NCI-H187 (cell line): ENCODE data around the gene ITGB4.

Experiments
- DNase-seq, 2 experiments: peaks; one replicate each; lab custom pipeline; 2025; lab: John Stamatoyannopoulos, UW

Gene ITGB4

DNA sequence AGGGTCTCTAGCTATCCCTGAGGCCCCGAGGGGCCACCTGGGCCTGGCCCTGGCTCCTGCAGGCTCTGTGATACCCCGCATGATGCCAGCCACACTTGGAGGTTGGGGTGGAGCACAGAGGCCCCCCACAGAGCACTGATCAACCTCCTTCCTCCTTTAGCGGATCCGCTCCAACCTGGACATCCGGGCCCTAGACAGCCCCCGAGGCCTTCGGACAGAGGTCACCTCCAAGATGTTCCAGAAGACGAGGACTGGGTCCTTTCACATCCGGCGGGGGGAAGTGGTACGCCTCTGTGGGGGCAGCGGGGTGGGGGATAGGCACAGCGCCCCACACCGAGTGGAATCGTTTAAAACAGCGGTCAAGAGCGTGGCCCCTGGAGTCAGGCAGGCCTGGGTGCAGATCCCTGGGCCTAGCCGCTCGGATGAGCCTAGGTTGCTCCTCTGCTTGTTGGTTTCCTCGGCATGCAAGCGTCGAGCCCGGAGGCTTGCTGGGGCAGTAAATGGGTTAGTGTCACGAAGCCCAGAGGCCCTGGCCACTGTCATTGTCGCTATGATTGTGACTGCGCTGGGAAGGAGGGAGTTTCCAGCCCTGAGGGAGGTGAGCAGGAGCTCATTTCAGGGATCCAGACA is 9.9 kb downstream of the ITGB4 start:
- DNase-seq = no peak

DNA sequence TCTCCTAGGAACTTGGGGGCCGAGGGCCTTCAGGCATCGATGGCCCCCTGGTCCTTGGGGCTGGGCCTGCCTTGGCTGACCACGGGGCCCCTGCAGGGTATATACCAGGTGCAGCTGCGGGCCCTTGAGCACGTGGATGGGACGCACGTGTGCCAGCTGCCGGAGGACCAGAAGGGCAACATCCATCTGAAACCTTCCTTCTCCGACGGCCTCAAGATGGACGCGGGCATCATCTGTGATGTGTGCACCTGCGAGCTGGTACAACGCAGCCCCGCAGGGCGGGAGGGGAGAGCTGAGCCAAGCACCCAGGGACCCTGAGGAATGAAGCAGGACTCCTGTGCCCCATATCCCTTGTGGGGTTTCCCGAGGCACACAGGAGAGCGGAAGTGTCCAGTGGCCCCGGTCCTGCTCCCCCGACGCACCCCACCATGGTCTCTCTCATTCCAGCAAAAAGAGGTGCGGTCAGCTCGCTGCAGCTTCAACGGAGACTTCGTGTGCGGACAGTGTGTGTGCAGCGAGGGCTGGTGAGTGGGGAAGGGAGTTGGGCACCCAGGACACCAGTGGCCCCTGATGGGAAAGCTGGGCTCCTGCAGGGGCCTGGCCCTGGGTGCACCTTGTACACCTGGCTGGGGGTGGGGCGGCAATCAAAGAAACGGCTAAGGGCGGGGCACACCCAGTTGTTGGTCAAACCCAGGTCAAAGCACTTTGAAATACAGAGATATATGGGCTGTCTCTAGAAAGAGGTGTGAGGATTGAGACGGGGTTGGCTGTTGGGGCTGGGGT is 10.6 kb downstream of the ITGB4 start:
- DNase-seq = no peak

DNA sequence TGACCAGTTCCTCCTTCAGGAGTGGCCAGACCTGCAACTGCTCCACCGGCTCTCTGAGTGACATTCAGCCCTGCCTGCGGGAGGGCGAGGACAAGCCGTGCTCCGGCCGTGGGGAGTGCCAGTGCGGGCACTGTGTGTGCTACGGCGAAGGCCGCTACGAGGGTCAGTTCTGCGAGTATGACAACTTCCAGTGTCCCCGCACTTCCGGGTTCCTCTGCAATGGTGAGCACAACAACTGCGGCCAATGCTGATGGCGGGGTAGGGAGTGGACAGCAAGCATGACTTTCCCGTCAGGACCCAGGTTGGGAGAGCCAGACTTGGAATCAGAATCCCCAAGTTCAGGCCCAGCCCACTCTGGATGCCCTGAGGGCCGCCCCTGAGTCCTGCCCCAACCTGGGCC is 12.2 kb downstream of the ITGB4 start:
- DNase-seq = no peak

DNA sequence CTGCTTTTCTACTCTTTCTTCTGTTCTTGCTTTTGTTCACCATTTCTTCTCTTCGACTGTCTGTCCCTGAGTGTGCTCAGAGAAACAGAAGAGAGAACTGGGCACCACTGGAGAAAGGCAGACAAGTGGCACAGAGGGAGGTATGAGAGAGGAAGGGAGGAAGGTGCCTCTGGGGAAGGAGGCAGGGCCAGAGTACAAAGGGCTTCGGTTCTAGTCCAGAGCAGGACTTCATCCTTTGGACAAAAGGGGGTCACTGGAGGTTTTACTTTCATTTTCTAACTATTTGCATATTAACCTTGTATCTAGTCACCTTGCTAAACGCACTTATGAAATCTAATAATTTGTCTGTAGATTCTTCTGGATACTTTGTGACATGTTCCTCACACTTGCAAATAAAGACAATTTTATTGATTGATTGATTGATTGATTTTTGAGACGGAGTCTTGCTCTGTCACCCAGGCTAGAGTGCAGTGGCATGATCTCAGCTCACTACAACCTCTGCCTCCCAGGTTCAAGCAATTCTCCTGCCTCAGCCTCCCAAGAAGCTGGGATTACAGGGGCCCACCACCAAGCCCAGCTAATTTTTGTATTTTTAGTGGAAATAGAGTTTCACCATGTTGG is 13.5 kb downstream of the ITGB4 start:
- DNase-seq = no peak

DNA sequence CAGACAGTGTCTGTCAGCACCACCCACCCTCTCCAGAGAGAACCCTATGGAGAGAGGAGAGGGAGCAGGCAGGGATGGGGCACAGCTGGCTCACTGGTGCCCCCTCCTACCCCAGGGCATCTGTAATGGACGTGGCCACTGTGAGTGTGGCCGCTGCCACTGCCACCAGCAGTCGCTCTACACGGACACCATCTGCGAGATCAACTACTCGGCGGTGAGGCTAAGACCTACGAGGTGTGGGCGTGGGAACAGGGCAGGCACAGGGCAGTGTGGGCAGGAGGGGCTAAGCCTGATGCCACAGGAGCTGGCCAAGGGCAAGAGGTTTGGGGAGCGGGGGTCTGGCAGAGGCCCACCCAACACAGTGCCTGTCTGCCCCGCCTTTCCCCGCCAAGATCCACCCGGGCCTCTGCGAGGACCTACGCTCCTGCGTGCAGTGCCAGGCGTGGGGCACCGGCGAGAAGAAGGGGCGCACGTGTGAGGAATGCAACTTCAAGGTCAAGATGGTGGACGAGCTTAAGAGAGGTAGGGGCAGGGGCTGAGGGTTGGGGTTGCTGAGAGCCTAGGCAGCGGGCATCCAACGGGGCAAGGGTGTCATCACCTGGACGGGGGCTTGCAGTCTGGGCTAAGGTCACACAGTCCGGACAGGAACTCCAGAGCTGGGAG is 15.0 kb downstream of the ITGB4 start:
- no peak for DNase-seq

DNA sequence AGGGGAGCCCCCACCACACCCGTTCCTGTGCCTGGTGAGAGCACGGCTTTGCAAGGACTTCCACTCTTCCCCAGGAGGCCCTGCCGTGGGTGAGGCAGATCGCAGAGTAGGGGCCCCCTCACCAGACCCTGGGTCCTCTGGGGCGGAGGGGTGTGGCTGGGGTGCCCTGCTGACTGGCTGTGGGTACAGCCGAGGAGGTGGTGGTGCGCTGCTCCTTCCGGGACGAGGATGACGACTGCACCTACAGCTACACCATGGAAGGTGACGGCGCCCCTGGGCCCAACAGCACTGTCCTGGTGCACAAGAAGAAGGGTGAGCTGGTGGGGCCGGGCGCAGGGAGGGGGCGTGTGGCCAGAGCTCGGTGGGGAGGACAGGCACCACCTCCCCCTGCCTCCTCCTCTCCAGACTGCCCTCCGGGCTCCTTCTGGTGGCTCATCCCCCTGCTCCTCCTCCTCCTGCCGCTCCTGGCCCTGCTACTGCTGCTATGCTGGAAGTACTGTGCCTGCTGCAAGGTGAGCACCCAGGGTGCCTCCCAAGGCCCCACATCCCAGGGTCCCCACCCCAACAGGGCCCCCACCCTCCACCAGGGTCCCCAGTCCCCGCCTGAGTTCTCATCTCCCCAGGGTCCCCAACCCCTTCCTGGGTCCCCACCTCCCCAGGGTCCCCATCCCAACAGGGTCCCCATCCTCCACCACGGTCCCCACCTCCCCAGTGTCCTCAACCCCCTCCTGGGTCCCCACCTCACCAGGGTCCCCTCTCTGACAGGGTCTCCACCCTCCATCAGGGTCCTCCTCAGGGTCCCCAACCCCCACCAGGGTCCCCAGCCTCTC is 16.1 kb downstream of the ITGB4 start:
- DNase-seq = no peak

DNA sequence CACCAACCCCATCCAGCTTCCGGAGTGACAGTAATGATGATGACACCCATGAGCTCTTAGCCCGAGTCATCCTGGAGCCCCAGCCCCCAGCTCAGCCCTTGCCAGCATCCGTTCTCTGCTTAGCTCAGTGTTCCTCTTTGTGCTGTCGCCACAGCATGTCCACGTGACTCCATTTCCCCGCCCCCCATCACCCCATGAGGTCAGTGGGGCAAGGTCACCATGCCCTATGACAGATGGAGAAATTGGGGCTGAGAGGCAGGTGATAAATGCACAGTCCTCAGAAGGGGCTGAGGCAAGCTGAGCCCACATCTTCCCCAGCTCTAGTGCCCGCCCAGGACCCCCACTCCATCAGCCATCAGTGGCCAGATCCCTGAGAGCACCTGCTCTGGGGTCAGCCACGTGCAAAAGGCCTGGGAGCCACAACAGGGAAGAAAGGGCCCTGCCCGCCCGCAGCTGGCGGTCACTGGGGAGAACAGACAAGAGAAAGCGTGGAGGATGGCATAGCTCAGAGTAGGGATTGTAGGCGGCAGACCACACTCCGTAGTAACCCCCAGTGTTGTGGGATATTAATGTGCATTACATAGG is 17.1 kb downstream of the ITGB4 start:
- no peak for DNase-seq

DNA sequence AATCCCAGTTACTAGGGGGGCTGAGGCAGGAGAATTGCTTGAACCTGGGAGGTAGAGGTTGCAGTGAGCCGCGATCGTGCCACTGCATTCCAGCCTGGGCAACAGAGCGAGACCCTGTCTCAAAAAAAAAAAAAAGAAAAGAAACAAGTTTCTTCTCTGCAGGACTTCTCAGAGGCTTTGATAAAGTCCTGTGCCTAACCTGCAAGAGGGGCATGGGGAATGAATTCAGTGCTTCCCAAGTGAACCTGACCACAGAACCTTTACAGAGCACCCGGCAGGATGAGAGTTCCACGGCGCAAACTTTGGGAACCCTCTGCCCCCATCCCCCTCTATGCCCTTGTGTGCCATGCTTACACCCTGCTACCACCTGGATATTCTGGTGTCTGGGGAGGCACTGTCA is 17.9 kb downstream of the ITGB4 start:
- no peak for DNase-seq

DNA sequence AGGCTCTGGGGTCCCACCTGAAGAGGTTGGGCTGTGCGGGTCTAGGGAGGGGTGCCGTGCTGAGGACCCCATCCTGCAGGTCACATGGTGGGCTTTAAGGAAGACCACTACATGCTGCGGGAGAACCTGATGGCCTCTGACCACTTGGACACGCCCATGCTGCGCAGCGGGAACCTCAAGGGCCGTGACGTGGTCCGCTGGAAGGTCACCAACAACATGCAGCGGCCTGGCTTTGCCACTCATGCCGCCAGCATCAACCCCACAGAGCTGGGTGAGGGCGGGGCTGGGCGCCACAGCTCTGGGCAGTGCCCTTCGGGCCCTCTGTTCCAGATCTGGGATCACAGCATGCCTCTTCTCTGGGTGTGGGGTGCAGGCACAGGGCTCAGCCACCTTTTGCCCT is 18.5 kb downstream of the ITGB4 start:
- DNase-seq = no peak

DNA sequence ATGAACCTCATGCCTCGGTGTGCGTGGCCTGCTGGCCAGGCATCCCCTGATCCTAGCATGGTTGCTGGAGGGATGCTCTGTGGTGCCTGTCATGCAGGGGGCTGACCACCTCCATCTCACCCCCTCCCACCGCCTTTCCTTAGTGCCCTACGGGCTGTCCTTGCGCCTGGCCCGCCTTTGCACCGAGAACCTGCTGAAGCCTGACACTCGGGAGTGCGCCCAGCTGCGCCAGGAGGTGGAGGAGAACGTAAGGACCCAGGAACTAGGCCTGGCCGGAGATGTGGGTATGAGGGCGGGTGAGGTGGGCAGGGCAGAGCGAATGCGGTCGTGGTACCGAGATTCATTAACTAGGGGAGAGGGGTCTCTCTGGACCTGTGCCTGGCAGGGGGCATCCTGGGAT is 19.0 kb downstream of the ITGB4 start:
- no peak for DNase-seq

DNA sequence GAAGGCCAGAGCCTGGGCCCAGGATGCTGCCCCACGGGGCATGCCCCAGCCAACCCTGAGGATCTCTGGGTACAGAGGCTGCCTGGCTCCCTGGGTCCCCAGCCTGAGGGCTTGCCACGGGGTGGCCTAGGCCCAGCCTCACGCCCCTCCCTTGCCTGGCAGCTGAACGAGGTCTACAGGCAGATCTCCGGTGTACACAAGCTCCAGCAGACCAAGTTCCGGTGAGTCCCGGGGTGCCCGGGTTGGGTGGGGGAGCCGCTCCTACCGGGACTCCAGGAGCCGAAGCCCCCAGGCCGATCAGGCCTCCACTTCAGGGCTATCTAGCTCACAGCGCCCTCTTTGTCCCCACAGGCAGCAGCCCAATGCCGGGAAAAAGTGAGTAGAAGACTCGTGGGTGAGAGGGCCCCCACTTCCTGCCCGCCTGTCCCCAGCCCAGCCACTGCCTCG is 19.4 kb downstream of the ITGB4 start:
- DNase-seq = no peak

DNA sequence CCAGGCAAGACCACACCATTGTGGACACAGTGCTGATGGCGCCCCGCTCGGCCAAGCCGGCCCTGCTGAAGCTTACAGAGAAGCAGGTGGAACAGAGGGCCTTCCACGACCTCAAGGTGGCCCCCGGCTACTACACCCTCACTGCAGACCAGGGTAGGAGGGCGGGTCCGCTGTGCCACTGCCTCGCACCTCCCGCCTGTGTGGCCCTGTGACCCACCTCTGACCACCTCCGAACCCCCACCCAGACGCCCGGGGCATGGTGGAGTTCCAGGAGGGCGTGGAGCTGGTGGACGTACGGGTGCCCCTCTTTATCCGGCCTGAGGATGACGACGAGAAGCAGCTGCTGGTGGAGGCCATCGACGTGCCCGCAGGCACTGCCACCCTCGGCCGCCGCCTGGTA is 21.1 kb downstream of the ITGB4 start:
- DNase-seq = no peak

DNA sequence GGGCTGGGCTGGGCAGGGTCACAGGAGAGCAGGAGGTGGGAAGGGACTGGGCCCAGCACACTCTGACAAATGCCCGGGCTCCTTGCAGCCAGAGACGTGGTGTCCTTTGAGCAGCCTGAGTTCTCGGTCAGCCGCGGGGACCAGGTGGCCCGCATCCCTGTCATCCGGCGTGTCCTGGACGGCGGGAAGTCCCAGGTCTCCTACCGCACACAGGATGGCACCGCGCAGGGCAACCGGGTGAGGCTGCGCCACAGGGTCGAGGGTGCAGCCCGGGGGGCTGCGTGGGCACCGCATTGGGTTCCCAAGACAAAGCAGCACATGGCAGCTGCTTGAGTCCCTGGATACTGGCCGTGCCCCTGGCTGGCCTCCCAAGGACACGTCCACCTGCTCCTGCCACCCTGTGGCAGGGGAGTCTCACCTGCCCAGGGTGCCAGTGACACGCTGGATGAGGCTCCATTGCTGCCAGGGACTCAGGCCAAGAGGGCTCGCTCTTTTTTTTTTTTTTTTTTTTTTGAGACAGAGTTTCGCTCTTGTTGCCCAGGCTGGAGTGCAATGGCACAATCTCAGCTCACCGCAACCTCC is 22.5 kb downstream of the ITGB4 start:
- DNase-seq = no peak

DNA sequence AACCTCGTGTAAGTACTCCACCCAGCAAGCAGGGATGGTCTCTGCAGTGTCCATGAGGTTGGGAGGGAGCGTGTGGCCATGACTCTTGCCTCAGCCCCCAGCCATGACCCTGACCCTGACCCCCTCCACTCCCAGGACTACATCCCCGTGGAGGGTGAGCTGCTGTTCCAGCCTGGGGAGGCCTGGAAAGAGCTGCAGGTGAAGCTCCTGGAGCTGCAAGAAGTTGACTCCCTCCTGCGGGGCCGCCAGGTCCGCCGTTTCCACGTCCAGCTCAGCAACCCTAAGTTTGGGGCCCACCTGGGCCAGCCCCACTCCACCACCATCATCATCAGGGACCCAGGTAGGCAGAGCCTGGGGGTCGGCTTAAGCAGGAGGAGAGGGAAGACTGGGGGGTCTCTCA is 27.4 kb downstream of the ITGB4 start:
- DNase-seq = no peak

DNA sequence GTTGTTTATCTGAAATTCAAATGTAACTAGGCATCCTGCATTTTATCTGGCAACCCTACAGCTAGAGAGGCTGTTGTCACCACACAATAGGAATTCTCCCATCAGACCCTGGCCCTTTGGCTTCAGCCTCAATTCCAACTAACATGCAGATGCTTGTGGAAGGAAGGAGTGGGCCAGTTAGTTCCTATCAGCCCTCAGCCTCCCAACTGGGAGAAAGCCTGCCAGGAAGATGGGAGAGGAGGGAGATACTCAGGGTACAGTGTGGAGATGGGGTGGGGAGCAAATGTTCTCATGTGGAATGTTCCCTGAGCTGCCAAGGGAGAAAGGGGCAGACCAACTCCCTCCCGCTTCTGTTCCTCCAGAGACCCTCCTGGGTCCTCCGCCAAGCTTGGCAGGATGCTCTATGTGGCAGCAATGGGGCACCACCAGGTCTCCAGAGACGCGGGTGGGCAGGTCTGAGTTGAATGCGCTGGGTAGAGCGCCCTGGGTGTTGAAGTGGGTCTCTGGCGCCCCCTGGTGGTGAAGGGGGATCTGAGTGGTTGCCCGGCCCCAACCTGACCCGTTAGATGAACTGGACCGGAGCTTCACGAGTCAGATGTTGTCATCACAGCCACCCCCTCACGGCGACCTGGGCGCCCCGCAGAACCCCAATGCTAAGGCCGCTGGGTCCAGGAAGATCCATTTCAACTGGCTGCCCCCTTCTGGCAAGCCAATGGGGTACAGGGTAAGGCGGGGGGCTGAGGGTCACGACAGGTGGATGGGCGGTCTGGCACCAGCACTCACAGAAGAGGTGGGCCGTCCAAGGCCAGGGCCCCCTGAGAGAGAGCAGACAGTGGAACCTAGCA is 28.5 kb downstream of the ITGB4 start:
- DNase-seq = peak; percentile 39 to 43

DNA sequence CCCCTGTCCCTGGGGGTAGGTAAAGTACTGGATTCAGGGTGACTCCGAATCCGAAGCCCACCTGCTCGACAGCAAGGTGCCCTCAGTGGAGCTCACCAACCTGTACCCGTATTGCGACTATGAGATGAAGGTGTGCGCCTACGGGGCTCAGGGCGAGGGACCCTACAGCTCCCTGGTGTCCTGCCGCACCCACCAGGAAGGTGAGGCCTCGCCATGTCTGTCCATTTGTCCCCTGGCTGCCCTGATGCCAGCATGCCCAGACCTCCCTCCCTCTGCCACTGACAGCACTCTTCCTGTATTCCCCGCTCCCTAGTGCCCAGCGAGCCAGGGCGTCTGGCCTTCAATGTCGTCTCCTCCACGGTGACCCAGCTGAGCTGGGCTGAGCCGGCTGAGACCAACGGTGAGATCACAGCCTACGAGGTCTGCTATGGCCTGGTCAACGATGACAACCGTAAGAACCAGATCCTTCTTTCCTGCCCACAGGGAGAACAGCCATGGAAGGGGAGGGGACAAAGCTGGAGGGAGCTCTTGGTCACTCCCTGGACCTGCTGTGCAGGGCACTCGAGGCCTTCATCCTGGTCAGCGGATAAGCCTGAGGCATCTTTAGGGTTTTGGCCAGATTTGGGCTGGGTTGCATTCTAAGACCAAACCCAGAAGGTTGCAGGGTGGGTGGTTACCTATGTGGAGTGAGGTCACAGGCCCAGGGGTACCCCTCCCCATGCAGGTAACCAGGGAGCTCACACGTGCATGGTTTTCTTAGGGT is 29.6 kb downstream of the ITGB4 start:
- DNase-seq = no peak

DNA sequence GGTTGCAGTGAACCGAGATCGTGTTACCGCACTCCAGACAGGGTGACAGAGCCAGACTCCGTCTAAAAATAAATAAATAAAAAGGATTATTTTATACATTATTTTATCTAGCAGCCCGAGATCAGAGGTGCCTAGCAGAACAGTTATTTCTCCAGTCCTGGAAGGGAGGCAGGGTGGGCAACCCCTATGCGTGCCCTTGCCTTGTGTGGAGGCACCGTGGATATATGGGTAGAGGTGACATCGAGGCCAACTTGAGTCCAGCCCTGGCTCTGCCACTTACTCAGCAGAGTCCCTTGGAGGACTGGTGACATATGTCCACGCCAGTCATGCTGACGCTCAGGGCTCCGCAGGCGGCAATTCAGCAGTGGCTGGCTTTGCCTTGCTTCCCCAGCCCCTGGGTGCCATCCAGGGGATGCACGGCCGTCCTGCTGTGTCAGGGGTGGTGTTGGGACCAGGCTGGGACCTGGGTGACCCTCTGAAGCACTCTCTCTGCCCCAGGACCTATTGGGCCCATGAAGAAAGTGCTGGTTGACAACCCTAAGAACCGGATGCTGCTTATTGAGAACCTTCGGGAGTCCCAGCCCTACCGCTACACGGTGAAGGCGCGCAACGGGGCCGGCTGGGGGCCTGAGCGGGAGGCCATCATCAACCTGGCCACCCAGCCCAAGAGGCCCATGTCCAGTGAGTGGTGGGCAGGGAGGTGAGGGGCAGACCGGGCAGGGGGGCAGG is 30.6 kb downstream of the ITGB4 start:
- no peak for DNase-seq

DNA sequence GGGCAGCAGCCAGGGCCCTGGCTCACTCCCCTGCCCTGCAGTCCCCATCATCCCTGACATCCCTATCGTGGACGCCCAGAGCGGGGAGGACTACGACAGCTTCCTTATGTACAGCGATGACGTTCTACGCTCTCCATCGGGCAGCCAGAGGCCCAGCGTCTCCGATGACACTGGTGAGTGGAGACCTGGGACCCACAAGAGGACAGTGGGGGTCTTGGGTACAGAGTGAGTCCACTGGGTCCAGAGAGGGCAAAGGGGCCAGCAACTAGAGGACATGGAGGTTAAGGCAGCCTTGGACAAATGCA is 31.1 kb downstream of the ITGB4 start:
- DNase-seq = no peak
